Transverse colon (tissue), 4 donors: ENCODE data around the gene HBZ. TPM values are rescaled to one million over a fixed set of nuclear protein-coding genes. Genes with fewer than 3 reads are reported as not detected.

Experiments
- DNase-seq: peaks from one replicate; pipeline ENCODE4 v3.0.0-alpha.2; 2019
- H3K27ac ChIP-seq, 4 donors: fragments of 200-600 bp; sonication (generic); 2 replicates each; pipeline ENCODE4 v1.5.1; 2016 to 2018; ENCODE audit warnings: inconsistent platforms in 4 of 4
- H3K27me3 ChIP-seq: fragments of 200-600 bp; sonication (generic); 2 replicates; pipeline ENCODE4 v1.5.1; 2017; ENCODE audit warnings: inconsistent platforms
- H3K36me3 ChIP-seq, 4 donors: fragments of 200-600 bp; sonication (generic); 2 replicates each; pipeline ENCODE4 v1.5.1; 2017 to 2019; ENCODE audit warnings: inconsistent platforms in 4 of 4
- H3K4me1 ChIP-seq, 4 donors: fragments of 200-600 bp; sonication (generic); 2 replicates each; pipeline ENCODE4 v1.5.1; 2017 to 2020; ENCODE audit warnings: inconsistent platforms in 4 of 4
- H3K4me3 ChIP-seq, 4 donors: fragments of 200-600 bp; sonication (generic); 1 replicate in 1 of 4; 2 replicates in 3 of 4; pipeline versions ENCODE4 v1.5.1 to v1.6.1; 2017 to 2019; ENCODE audit warnings: inconsistent platforms in 4 of 4
- H3K9me3 ChIP-seq, 2 donors: fragments of 200-600 bp; sonication (generic); 2 replicates each; pipeline ENCODE4 v1.5.1; 2017 to 2019; ENCODE audit warnings: inconsistent platforms in 2 of 2
- CTCF ChIP-seq, 5 experiments: fragments of 200-600 bp in 3 of 5; fragments of 450-650 bp in 2 of 5; sonication (generic) in 3 of 5; IDR thresholded peaks; 1 replicate in 2 of 5; 2 replicates in 3 of 5; pipeline ENCODE4 v1.5.1; 2016 to 2017; ENCODE audit warnings: antibody characterized with exemption in 5 of 5, inconsistent platforms in 3 of 5, mild to moderate bottlenecking in 2 of 5, moderate library complexity in 1 of 5
- EP300 ChIP-seq: sonication (generic); formaldehyde crosslinking; IDR thresholded peaks from one replicate; pipeline ENCODE4 v1.6.1; 2017; ENCODE audit warnings: antibody characterized with exemption, low read depth
- POLR2A ChIP-seq: fragments of 450-650 bp; IDR thresholded peaks from one replicate; pipeline ENCODE4 v1.6.1; 2016; ENCODE audit warnings: antibody characterized with exemption, mild to moderate bottlenecking, moderate library complexity
- POLR2AphosphoS5 ChIP-seq, 3 donors: sonication (generic); formaldehyde crosslinking; IDR thresholded peaks; one replicate each; pipeline ENCODE4 v1.6.1; 2016; ENCODE audit warnings: antibody characterized with exemption in 3 of 3
- WGBS, 2 donors: methylation state at CpG; one replicate each; pipeline ENCODE4 v1.1.5; 2018; ENCODE audit warnings: low coverage in 1 of 2; 5-methylcytosine and 5-hydroxymethylcytosine counted together
- in situ Hi-C, 4 donors: fragments of 200-750 bp; cut with MboI; loops; one replicate each; pipeline versions ENCODE4 v1.15.0 to v1.15.1; 2017; ENCODE audit warnings: low sequenced_read_pairs in 3 of 4, low pct_ligation_motif_present in 1 of 4, low pct_unique_long_range_greater_than_20kb in 1 of 4
- intact Hi-C: fragments of 100-400 bp; cut with DNase I; formaldehyde crosslinking; loops from one replicate; pipeline ENCODE4 v1.15.1; 2023; ENCODE audit warnings: low total_unique reads
- total RNA-seq, 4 donors: library from RNA; depleted of rRNA; stranded (reverse); fragments of >200 nt; gene quantifications; one replicate each; pipeline ENCODE4 v1.1.0, GENCODE V29; 2016

HBZ gene
- total RNA-seq, 4 donors from 2014 or later: not detected

GRCh38 chr16:140175-140857 is 12.1 kb upstream of the HBZ start:
- H3K9me3 ChIP-seq: no peaks in the 10 kb centered on the region
- intact Hi-C loops: no loop called here
- WGBS, 2 donors: 69 to 78% methylated on average over 10 of the region's 10 CpGs

DNA sequence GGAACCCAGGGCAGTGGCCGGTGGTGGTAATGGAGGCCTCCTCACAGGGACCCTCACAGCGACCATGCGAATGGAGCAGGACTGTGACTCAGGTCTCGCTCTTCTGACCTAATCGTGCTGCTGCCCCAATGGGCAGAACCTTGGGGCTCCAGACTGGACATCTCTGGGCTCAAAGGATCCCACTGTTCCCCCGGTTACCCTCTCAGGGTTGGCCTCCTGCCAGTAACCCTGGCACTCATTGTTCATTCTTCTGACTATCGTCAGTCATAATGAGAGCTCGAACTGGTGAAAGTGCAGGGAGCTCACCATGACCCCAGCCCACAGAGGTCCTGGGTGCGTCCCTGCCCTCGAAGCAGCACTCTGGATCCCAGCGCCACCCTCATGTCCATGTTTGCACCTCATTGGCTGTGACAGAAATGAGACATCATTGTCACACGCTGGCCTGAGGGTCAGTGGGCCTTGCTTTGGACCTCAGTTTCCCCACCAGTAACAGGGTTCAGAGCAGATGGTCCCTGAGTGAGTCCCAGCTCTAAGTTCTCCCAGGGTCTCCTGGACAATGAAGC is 10.0 kb upstream of the HBZ start:
- intact Hi-C loops (no loop called here), in situ Hi-C loops (no loop called here)
- Histone ChIP-seq H3K4me3 (no peak overlapping the region), H3K4me1 (peaks cover 2 to 10% (median 7%) of the 10 kb centered on the region in 4 donors), H3K27me3 (peaks cover 12% of the 10 kb centered on the region), H3K27ac (no peak overlapping the region), H3K36me3 (no peaks in the 10 kb centered on the region), H3K9me3 (no peaks in the 10 kb centered on the region)
- WGBS, 2 donors: 79% methylated on average over 12 of the region's 12 CpGs; no CpG with 5 or more reads in 1 of the 2 donors
- TF ChIP-seq CTCF (IDR thresholded peaks at IDR 0.05) (no peak), POLR2A (no peak), POLR2AphosphoS5 (IDR thresholded peaks at IDR 0.05) (no peak), EP300 (no peak)
- DNase-seq: no peak

More at GRCh38 chr16:140175-140857, 12.1 kb upstream of the HBZ start:
- Histone ChIP-seq H3K27me3 (peaks cover 9% of the 10 kb centered on the region), H3K27ac (no peak overlapping the region), H3K4me1 (peaks cover 6 to 15% (median 10%) of the 10 kb centered on the region in 4 donors), H3K4me3 (no peak overlapping the region), H3K36me3 (no peaks in the 10 kb centered on the region)
- DNase-seq: no peak
- in situ Hi-C loops: no loop called here
- no peak for TF ChIP-seq POLR2A
- TF ChIP-seq POLR2AphosphoS5 (IDR thresholded peaks at IDR 0.05): no peak
- TF ChIP-seq EP300: no peak
- TF ChIP-seq CTCF (IDR thresholded peaks at IDR 0.05): no peak

GRCh38 chr16:143047-143446 is 9.4 kb upstream of the HBZ start:
- Histone ChIP-seq H3K4me1 (peaks cover 0 to 6% (median 2%) of the 10 kb centered on the region in 4 donors), H3K27ac (no peak overlapping the region), H3K27me3 (peaks cover 12% of the 10 kb centered on the region), H3K9me3 (no peaks in the 10 kb centered on the region), H3K36me3 (no peaks in the 10 kb centered on the region), H3K4me3 (no peak overlapping the region)
- WGBS, 2 donors: 60 to 79% methylated on average over 1 to 6 of the region's 6 CpGs
- intact Hi-C loops: no loop called here
- DNase-seq: no peak
- TF ChIP-seq CTCF (IDR thresholded peaks at IDR 0.05): no peak
- TF ChIP-seq POLR2A: no peak
- no peak for TF ChIP-seq EP300
- TF ChIP-seq POLR2AphosphoS5 (IDR thresholded peaks at IDR 0.05): no peak
- in situ Hi-C loops: no loop called here

GRCh38 chr16:143456-143855 is 9.0 kb upstream of the HBZ start:
- Histone ChIP-seq H3K4me1 (peaks cover 0 to 6% (median 2%) of the 10 kb centered on the region in 4 donors), H3K36me3 (no peaks in the 10 kb centered on the region), H3K9me3 (no peaks in the 10 kb centered on the region), H3K27ac (no peak overlapping the region), H3K27me3 (peaks cover 13% of the 10 kb centered on the region), H3K4me3 (no peak overlapping the region)
- intact Hi-C loops (no loop called here), in situ Hi-C loops (no loop called here)
- DNase-seq: no peak
- TF ChIP-seq POLR2AphosphoS5 (IDR thresholded peaks at IDR 0.05): no peak
- no peak for TF ChIP-seq EP300
- no peak for TF ChIP-seq POLR2A
- no peak for TF ChIP-seq CTCF (IDR thresholded peaks at IDR 0.05)
- WGBS, 2 donors: 58 to 80% methylated on average over 1 to 6 of the region's 6 CpGs
